Psoas muscle (tissue), 8 donors: Measurements from ENCODE around the gene PNLIPRP3. TPM values are rescaled to one million over a fixed set of nuclear protein-coding genes. Genes with fewer than 3 reads are reported as not detected.

Source experiments
- ATAC-seq, 4 donors: fragments of 200-7000 bp; cut with Tn5 transposase; one replicate each; pipeline ENCODE4 v1.9.1; 2020; ENCODE audit warnings: moderate library complexity in 3 of 4, mild to moderate bottlenecking in 2 of 4
- DNase-seq, 2 donors: peaks; one replicate each; pipeline ENCODE4 v3.0.0-alpha.2; 2020
- H3K27ac ChIP-seq: fragments of 200-600 bp; one replicate; pipeline ENCODE4 v1.8.0; 2022
- H3K27me3 ChIP-seq, 3 donors: fragments of 200-600 bp in 1 of 3; one replicate each; pipeline versions ENCODE4 v1.6.1 to v1.8.0; 2013 to 2022; ENCODE audit warnings: low read length in 2 of 3, mild to moderate bottlenecking in 2 of 3, moderate library complexity in 1 of 3; ENCODE audit not compliant: insufficient read depth in 3 of 3
- H3K36me3 ChIP-seq, 2 donors: fragments of 200-600 bp in 1 of 2; one replicate each; pipeline versions ENCODE4 v1.6.1 to v1.8.0; 2013 to 2022; ENCODE audit warnings: low read depth in 1 of 2, mild to moderate bottlenecking in 1 of 2, moderate library complexity in 1 of 2; ENCODE audit not compliant: insufficient read depth in 1 of 2
- H3K4me1 ChIP-seq: fragments of 200-600 bp; one replicate; pipeline ENCODE4 v1.8.0; 2022
- H3K4me3 ChIP-seq: fragments of 200-600 bp; one replicate; pipeline ENCODE4 v1.8.0; 2022; ENCODE audit warnings: mild to moderate bottlenecking
- H3K9me3 ChIP-seq: fragments of 200-600 bp; one replicate; pipeline ENCODE4 v1.8.0; 2022
- WGBS, 3 donors: extraction: QIAGEN DNeasy Blood & Tissue Kit; methylation state at CpG; one replicate each; pipeline versions ENCODE4 v1.1.6 to v1.1.7; 2013; 5-methylcytosine and 5-hydroxymethylcytosine counted together
- intact Hi-C, 2 donors: fragments of 100-400 bp; cut with DNase I; formaldehyde crosslinking; loops; one replicate each; pipeline versions ENCODE4 v1.11.0 to v1.14.2; 2022
- polyA plus RNA-seq, 3 donors: library from polyadenylated mRNA; stranded (reverse); fragments of 200-250 nt; gene quantifications; one replicate each; pipeline ENCODE4 v1.2.3, GENCODE V29; 2013
- total RNA-seq, 4 donors: library from RNA; stranded (reverse); fragmentation: NEBNext Ultra II Directional in 2 of 4; extraction: Animal tissue kit (Norgen Biotek cat#: 25700) in 2 of 4; gene quantifications; one replicate each; pipeline versions ENCODE4 v1.2.1 to v1.2.4, GENCODE V29; 2021 to 2023
- TF ChIP-seq, protein P1 (sequence below): fragments of 200-600 bp; IDR thresholded peaks from one replicate; pipeline ENCODE4 v1.8.0; 2022; ENCODE audit warnings: antibody characterized with exemption
- donor health status: healthy with polysubstance abuse.
- donor health status: DM: no; HTN: no; CAD: no; lungs with moderate emphysema.
- donor health status: Bipolar disorder and iron deficiency.
- donor health status: healthy.
- donor health status: DM: yes; HTN: yes; CAD: no.
- donor health status: DM: no; HTN: no; CAD: no.
- donor health status: DM: no; HTN: no; CAD: no.
- donor health status: DM: yes; HTN: yes; CAD: no.

PNLIPRP3 gene
- total and polyA plus RNA-seq, 7 donors = not detected

DNA sequence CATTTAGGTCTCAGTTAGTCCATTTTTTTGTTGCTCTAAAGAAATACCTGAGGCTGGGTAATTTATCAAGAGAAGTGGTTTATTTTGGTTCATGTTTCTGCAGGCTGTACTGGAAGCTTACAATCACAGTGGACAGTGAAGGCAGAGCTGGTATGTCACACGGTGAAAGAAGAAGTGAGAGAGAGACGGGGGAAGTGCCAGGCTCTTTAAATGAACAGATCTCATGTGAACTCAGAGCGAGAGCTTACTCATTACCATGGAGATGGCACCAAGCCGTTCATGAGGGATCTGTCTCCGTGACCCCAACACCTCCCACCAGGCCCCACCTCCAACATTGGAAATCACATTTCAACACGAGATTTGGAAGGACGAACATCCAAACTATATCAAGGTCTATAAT is 18.9 kb upstream of the PNLIPRP3 start:
- no peak for DNase-seq
- 41 to 47% (median 44%) methylated on average over 7 of the region's 7 CpGs for WGBS, 3 donors
- TF ChIP-seq, protein P1, sequence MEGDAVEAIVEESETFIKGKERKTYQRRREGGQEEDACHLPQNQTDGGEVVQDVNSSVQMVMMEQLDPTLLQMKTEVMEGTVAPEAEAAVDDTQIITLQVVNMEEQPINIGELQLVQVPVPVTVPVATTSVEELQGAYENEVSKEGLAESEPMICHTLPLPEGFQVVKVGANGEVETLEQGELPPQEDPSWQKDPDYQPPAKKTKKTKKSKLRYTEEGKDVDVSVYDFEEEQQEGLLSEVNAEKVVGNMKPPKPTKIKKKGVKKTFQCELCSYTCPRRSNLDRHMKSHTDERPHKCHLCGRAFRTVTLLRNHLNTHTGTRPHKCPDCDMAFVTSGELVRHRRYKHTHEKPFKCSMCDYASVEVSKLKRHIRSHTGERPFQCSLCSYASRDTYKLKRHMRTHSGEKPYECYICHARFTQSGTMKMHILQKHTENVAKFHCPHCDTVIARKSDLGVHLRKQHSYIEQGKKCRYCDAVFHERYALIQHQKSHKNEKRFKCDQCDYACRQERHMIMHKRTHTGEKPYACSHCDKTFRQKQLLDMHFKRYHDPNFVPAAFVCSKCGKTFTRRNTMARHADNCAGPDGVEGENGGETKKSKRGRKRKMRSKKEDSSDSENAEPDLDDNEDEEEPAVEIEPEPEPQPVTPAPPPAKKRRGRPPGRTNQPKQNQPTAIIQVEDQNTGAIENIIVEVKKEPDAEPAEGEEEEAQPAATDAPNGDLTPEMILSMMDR = no peak
- Histone ChIP-seq H3K27me3 (no peaks in the 10 kb centered on the region), H3K4me1 (no peaks in the 10 kb centered on the region), H3K4me3 (no peak overlapping the region), H3K36me3 (no peaks in the 10 kb centered on the region), H3K27ac (no peak overlapping the region), H3K9me3 (no peaks in the 10 kb centered on the region)
- intact Hi-C loops = no loop called here
- ATAC-seq = no peak

DNA sequence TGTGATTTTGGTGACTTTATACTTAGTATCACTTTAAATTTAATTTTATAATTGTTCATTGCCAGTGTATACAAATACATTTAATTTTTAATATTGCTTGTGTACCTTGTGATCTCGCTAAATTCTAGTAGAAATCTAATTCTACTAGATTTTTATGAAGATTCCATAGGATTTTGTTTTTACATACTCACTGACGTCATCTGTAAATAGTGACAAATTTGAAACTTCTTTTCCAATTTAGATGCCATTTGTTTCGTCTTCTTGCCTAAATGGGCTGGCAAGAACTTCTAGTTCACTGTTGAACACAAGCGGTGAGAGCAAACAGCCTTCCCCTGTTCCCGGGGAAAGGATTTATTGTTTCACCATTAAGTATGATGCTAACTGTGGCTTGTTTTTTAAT is 17.3 kb upstream of the PNLIPRP3 start:
- Histone ChIP-seq H3K27me3 (no peaks in the 10 kb centered on the region), H3K4me3 (no peak overlapping the region), H3K27ac (no peak overlapping the region), H3K4me1 (no peaks in the 10 kb centered on the region), H3K36me3 (no peaks in the 10 kb centered on the region), H3K9me3 (no peaks in the 10 kb centered on the region)
- intact Hi-C loops = no loop called here
- no peak for DNase-seq
- TF ChIP-seq, protein P1 = no peak
- 64 to 81% (median 66%) methylated on average over 5 of the region's 5 CpGs for WGBS, 3 donors
- ATAC-seq = no peak

DNA sequence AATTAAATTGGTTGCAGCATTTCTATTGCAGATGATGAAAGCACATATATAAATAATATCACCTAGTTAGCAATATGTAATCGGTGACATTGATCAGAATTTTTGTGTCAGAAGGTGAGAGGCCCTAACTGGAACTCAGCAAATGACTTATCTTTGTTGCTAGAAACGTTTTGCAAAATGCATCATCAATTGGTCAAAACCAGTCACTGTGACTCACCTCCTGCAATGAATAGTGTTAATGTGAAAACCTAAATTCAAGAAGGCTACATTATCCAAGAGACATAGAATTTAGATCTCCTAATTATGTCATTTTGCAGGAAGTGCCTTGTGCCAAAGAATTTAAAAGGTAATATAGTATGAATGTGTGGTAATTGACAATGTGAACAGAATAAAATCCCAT is 9.8 kb upstream of the PNLIPRP3 start:
- ATAC-seq (no peak), DNase-seq (no peak)
- Histone ChIP-seq H3K4me1 (no peaks in the 10 kb centered on the region), H3K9me3 (no peaks in the 10 kb centered on the region), H3K36me3 (no peaks in the 10 kb centered on the region), H3K27ac (no peak overlapping the region), H3K4me3 (no peak overlapping the region), H3K27me3 (no peaks in the 10 kb centered on the region)
- TF ChIP-seq, protein P1 = no peak
- 51 to 62% (median 56%) methylated on average over 2 of the region's 2 CpGs for WGBS, 3 donors
- intact Hi-C loops = no loop called here

DNA sequence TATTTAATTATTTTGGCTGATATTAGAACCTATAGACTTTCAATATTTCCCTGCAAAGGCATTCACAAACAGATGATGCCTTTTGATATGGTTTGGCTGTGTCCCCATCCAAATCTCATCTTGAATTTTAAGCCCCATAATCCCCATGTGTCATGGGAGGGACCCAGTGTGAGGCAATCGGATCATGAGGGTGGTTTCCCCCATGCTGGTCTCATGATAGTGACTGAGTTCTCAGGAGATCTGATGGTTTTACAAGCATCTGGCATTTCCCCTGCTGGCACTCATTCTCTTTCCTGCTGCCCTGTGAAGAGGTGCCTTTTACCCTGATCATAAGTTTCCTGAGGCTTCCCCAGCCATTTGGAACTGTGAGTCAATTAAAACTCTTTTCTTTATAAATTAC is 9.3 kb upstream of the PNLIPRP3 start:
- Histone ChIP-seq H3K9me3 (no peaks in the 10 kb centered on the region), H3K36me3 (no peaks in the 10 kb centered on the region), H3K4me3 (no peak overlapping the region), H3K4me1 (no peaks in the 10 kb centered on the region), H3K27me3 (no peaks in the 10 kb centered on the region), H3K27ac (no peak overlapping the region)
- WGBS, 3 donors = 18 to 30% (median 29%) methylated on average over 1 of the region's 1 CpG
- intact Hi-C loops = no loop called here
- DNase-seq (no peak), ATAC-seq (no peak)
- TF ChIP-seq, protein P1 = no peak

DNA sequence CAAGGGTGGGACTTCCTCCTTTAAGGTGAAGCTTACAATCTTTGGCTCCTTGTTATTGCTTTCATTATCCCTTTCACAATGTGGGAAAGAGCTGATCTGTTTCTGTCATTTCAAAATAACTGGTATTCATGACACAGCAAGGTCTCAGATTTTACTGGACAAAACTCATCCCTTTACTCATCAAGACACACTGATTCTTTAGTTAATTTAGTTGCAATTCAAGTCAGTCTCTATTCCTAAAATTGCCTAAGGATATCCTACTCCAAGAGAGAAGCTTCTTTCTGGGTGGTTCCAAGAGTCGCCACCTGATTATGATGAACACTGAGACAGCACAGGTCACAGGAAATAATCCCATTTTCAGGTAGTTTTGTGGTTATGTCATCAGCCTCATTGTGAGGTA is 5.8 kb upstream of the PNLIPRP3 start:
- WGBS, 3 donors = 82 to 96% (median 91%) methylated on average over 1 of the region's 1 CpG
- no peak for ATAC-seq
- Histone ChIP-seq H3K4me3 (no peak overlapping the region), H3K27me3 (no peaks in the 10 kb centered on the region), H3K27ac (no peak overlapping the region), H3K9me3 (no peaks in the 10 kb centered on the region), H3K4me1 (no peaks in the 10 kb centered on the region), H3K36me3 (no peaks in the 10 kb centered on the region)
- DNase-seq = no peak
- intact Hi-C loops = no loop called here
- TF ChIP-seq, protein P1 = no peak
